ENCODE results near the gene TADA3. TPM values are rescaled to one million over a fixed set of nuclear protein-coding genes. Genes with fewer than 3 reads are reported as not detected.

Gene TADA3
- total and polyA plus RNA-seq, 2 of the 4 experiments (the other 2 are of a cell fraction) = 68.0 to 83.0 TPM

DNA sequence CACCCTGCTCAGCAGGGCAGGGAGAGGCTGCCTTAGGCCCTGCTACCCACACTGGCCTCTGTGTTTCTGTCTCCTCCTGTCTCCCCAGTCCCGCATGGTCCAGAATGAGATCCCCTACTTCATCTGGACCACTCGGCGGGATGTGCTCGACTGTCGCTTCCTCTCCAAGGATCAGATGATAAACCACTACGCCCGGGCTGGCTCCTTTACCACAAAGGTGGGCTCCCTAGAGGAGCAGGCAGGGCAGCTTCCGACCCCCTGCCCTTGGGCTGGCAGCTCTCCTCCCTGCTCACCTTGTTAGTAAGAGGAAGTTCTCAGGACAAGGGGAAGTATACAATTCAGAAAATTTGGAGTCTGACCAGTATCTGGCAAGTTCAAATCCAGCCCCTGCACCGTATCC lies 23.7 kb upstream of the TADA3 start:
- POLR2A ChIA-PET (ENCODE audit: unreplicated experiment) = no interaction called here
- H2BK120ac ChIP-seq (ENCODE audit: low read depth, low read length) = no peak overlapping the region
- H3K56ac ChIP-seq (ENCODE audit: extremely low read depth, insufficient read depth, low read length) = no peak overlapping the region
- ATAC-seq (ENCODE audit: low read depth) = no peak
- no peak overlapping the region for H2BK15ac ChIP-seq (ENCODE audit: low read depth, low read length)
- H4K91ac ChIP-seq (ENCODE audit: insufficient read depth, low read depth, low read length) = no peak overlapping the region
- no peak for DNase-seq
- H2BK5ac ChIP-seq (ENCODE audit: low read depth, low read length, poor library complexity, severe bottlenecking) = no peak overlapping the region
- 0 out of 4 replicates have a peak, but pooled peaks cover 0 to under 1% of the 10 kb centered on the region in 2 experiments for H3K79me1 ChIP-seq (ENCODE audit: low read depth in 1 of 2, low read length in 2 of 2)
- H2AK5ac ChIP-seq (ENCODE audit: low read depth, low read length) = no peak overlapping the region
- no TSS peak for BruUV-seq (replicated peaks)
- H4K20me1 ChIP-seq (ENCODE audit: insufficient read depth, low read length) = no peaks in the 10 kb centered on the region; the same call in 1 of the 2 replicates
- no peak overlapping the region for H3K4ac ChIP-seq (ENCODE audit: low read depth, low read length)
- no peak overlapping the region for H3K4me2 ChIP-seq (ENCODE audit: low read depth, low read length)
- no peak overlapping the region for H2AK9ac ChIP-seq (replicated peaks; ENCODE audit: low read depth, low read length, poor library complexity)
- H3K18ac ChIP-seq (ENCODE audit: low read depth, low read length) = no peak overlapping the region
- H3K9ac ChIP-seq (ENCODE audit: low read depth, low read length) = no peak overlapping the region
- WGBS, 2 experiments (ENCODE audit: extremely low coverage in 2 of 2, insufficient read length in 1 of 2) = 100% methylated on average over 2 of the region's 9 CpGs; no CpG with 5 or more reads in 1 of the 2 experiments
- dilution Hi-C loops (cut with HindIII; ENCODE audit: low sequenced_read_pairs, unreplicated experiment) (no loop called here), in situ Hi-C loops (cut with MboI; ENCODE audit: low sequenced_read_pairs) (no loop called here), intact Hi-C loops (cut with micrococcal nuclease) (no loop called here)
- H3K36me3 ChIP-seq (ENCODE audit: control insufficient read depth, insufficient read depth, low read length) = peaks cover 9% of the 10 kb centered on the region
- H4K8ac ChIP-seq (ENCODE audit: low read depth in 2 of 2, low read length in 2 of 2) = no peak overlapping the region
- peaks cover 12% of the 10 kb centered on the region for H3K9me1 ChIP-seq (ENCODE audit: insufficient read depth, low read length)
- H3K27me3 ChIP-seq (ENCODE audit: control insufficient read depth, insufficient read depth, low read length) = no peaks in the 10 kb centered on the region
- H3K4me1 ChIP-seq (ENCODE audit: control insufficient read depth, insufficient read depth, low read length) = no peaks in the 10 kb centered on the region; the same call in 1 of the 2 replicates
- H2BK20ac ChIP-seq (ENCODE audit: low read depth, low read length) = no peak overlapping the region
- no peak overlapping the region for H4K5ac ChIP-seq (ENCODE audit: low read depth, low read length)
- H3K14ac ChIP-seq (replicated peaks; ENCODE audit: low read depth, low read length) = no peak overlapping the region
- no peak overlapping the region for H3K23ac ChIP-seq (ENCODE audit: low read depth, low read length)
- H3K9me3 ChIP-seq (ENCODE audit: control insufficient read depth, insufficient read depth, low read length) = no peaks in the 10 kb centered on the region
- CTCF ChIA-PET = no interaction called here
- no peak overlapping the region for H2AFZ ChIP-seq (replicated peaks; ENCODE audit: low read length, poor library complexity)
- no peak overlapping the region for H3K4me3 ChIP-seq (ENCODE audit: insufficient read depth, low read depth, low read length)
- TF ChIP-seq BHLHE40 (IDR thresholded peaks at IDR 0.05; ENCODE audit: low read depth, low read length) (no peak), MXI1 (IDR thresholded peaks at IDR 0.05; ENCODE audit: borderline replicate concordance, low read depth, low read length) (no peak), NFE2L2 (IDR thresholded peaks at IDR 0.05; ENCODE audit: low read depth, low read length) (no peak), SMC3 (IDR thresholded peaks at IDR 0.05; ENCODE audit: low read depth, low read length) (no peak), FOS (IDR thresholded peaks at IDR 0.05; ENCODE audit: low read depth, low read length) (no peak), CEBPB (IDR thresholded peaks at IDR 0.05; ENCODE audit: low read depth, low read length) (no peak), POLR2A (IDR thresholded peaks at IDR 0.05; ENCODE audit: low read depth, low read length) (no peak), CHD1 (IDR thresholded peaks at IDR 0.05; ENCODE audit: low read depth, low read length) (no peak), RFX5 (IDR thresholded peaks at IDR 0.05; ENCODE audit: low read depth, low read length) (no peak), MAFK (IDR thresholded peaks at IDR 0.05; ENCODE audit: low read depth, low read length) (no peak), MAZ (IDR thresholded peaks at IDR 0.05; ENCODE audit: borderline replicate concordance, low read depth, low read length) (no peak)
- TF ChIP-seq, protein P1, sequence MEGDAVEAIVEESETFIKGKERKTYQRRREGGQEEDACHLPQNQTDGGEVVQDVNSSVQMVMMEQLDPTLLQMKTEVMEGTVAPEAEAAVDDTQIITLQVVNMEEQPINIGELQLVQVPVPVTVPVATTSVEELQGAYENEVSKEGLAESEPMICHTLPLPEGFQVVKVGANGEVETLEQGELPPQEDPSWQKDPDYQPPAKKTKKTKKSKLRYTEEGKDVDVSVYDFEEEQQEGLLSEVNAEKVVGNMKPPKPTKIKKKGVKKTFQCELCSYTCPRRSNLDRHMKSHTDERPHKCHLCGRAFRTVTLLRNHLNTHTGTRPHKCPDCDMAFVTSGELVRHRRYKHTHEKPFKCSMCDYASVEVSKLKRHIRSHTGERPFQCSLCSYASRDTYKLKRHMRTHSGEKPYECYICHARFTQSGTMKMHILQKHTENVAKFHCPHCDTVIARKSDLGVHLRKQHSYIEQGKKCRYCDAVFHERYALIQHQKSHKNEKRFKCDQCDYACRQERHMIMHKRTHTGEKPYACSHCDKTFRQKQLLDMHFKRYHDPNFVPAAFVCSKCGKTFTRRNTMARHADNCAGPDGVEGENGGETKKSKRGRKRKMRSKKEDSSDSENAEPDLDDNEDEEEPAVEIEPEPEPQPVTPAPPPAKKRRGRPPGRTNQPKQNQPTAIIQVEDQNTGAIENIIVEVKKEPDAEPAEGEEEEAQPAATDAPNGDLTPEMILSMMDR (conservative IDR thresholded peaks at IDR 0.05; ENCODE audit: low read depth, low read length) = no peak
- TF ChIP-seq, protein P2, sequence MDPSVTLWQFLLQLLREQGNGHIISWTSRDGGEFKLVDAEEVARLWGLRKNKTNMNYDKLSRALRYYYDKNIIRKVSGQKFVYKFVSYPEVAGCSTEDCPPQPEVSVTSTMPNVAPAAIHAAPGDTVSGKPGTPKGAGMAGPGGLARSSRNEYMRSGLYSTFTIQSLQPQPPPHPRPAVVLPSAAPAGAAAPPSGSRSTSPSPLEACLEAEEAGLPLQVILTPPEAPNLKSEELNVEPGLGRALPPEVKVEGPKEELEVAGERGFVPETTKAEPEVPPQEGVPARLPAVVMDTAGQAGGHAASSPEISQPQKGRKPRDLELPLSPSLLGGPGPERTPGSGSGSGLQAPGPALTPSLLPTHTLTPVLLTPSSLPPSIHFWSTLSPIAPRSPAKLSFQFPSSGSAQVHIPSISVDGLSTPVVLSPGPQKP (IDR thresholded peaks at IDR 0.05; ENCODE audit: borderline replicate concordance, low read depth, low read length) = no peak
- TF ChIP-seq, protein P3, sequence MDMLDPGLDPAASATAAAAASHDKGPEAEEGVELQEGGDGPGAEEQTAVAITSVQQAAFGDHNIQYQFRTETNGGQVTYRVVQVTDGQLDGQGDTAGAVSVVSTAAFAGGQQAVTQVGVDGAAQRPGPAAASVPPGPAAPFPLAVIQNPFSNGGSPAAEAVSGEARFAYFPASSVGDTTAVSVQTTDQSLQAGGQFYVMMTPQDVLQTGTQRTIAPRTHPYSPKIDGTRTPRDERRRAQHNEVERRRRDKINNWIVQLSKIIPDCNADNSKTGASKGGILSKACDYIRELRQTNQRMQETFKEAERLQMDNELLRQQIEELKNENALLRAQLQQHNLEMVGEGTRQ (IDR thresholded peaks at IDR 0.05; ENCODE audit: low read depth, low read length) = no peak
- no peak overlapping the region for H3K27ac ChIP-seq (ENCODE audit: insufficient read depth, low read length)

Data from IMR-90 (cell line).